Measurements from ENCODE around the gene MOCOS.

GRCh38 chr18:36211612-36212065 is 24.3 kb downstream of the MOCOS start:
- TF ChIP-seq CTCF (IDR thresholded peaks at IDR 0.05; ENCODE audit: insufficient read depth, low read depth, low read length) (no peak), EZH2 (IDR thresholded peaks at IDR 0.05; ENCODE audit: insufficient read depth, low read length) (no peak)
